Left lung (tissue), 10 donors: ENCODE measurements around the gene COX4I1. TPM values are rescaled to one million over a fixed set of nuclear protein-coding genes. Genes with fewer than 3 reads are reported as not detected.

Experiments used
- ATAC-seq: fragments of 200-7000 bp; cut with Tn5 transposase; one replicate; pipeline ENCODE4 v1.9.1; 2020; ENCODE audit warnings: moderate library complexity
- DNase-seq, 4 donors: peaks; one replicate each; pipeline ENCODE4 v3.0.0-alpha.2; 2013 to 2020
- H3K27ac ChIP-seq, 2 donors: fragments of 200-600 bp; sonication (generic) in 1 of 2; one replicate each; pipeline versions ENCODE4 v1.5.0 to v1.8.0; 2020 to 2021
- H3K27me3 ChIP-seq, 2 donors: fragments of 200-600 bp; sonication (generic) in 1 of 2; one replicate each; pipeline versions ENCODE4 v1.5.0 to v1.8.0; 2020 to 2021
- H3K36me3 ChIP-seq, 2 donors: fragments of 200-600 bp; sonication (generic) in 1 of 2; one replicate each; pipeline versions ENCODE4 v1.5.0 to v1.8.0; 2020 to 2021
- H3K4me1 ChIP-seq, 2 donors: fragments of 200-600 bp; one replicate each; pipeline ENCODE4 v1.8.0; 2021
- H3K4me3 ChIP-seq, 2 donors: fragments of 200-600 bp; sonication (generic) in 1 of 2; one replicate each; pipeline versions ENCODE4 v1.5.0 to v1.8.0; 2020 to 2021; ENCODE audit warnings: mild to moderate bottlenecking in 1 of 2
- H3K9me3 ChIP-seq, 2 donors: fragments of 200-600 bp; sonication (generic) in 1 of 2; one replicate each; pipeline versions ENCODE4 v1.5.0 to v1.8.0; 2020 to 2021
- CTCF ChIP-seq, 2 donors: fragments of 200-600 bp; sonication (generic) in 1 of 2; IDR thresholded peaks; one replicate each; pipeline versions ENCODE4 v1.5.0 to v1.8.0; 2021; ENCODE audit warnings: antibody characterized with exemption in 2 of 2
- intact Hi-C, 2 donors: fragments of 100-400 bp; cut with DNase I; formaldehyde crosslinking; loops; one replicate each; pipeline versions ENCODE4 v1.11.2 to v1.14.2; 2022
- polyA plus RNA-seq, 6 donors: library from polyadenylated mRNA; unstranded; fragments of 120-200 nt; gene quantifications; one replicate each; pipeline ENCODE4 v1.2.1, GENCODE V29; 2013; ENCODE audit not compliant: insufficient read length in 6 of 6
- total RNA-seq, 2 donors: library from RNA; stranded (reverse); fragmentation: NEBNext Ultra II Directional; extraction: Animal tissue kit (Norgen Biotek cat#: 25700); gene quantifications; one replicate each; pipeline ENCODE4 v1.2.1, GENCODE V29; 2021
- donor health status: DM: no; HTN: yes; CAD: no.
- donor health status: DM: no; HTN: no; CAD: no.

Gene COX4I1
- total and polyA plus RNA-seq, 8 donors: 272 to 418 (median 314) TPM

GRCh38 chr16:85753976-85754375 lies 45.5 kb upstream of the COX4I1 start:
- no peak overlapping the region for H3K4me3 ChIP-seq
- peaks cover 12 to 36% of the 10 kb centered on the region in 2 donors for H3K4me1 ChIP-seq
- ATAC-seq (no peak), DNase-seq (no peak)
- no peak overlapping the region for H3K27ac ChIP-seq
- no peaks in the 10 kb centered on the region for H3K9me3 ChIP-seq
- intact Hi-C loops: no loop called here
- no peaks in the 10 kb centered on the region for H3K36me3 ChIP-seq
- H3K27me3 ChIP-seq: peaks cover 0 to 30% of the 10 kb centered on the region in 2 donors
- TF ChIP-seq CTCF (IDR thresholded peaks at IDR 0.05): no peak

- DNase-seq (no peak), ATAC-seq (peak; percentile 4)
- H3K4me3 ChIP-seq: no peak overlapping the region
- H3K4me1 ChIP-seq: peaks cover 12 to 40% of the 10 kb centered on the region in 2 donors
- intact Hi-C loops: no loop called here
- H3K27me3 ChIP-seq: peaks cover 0 to 31% of the 10 kb centered on the region in 2 donors
- H3K27ac ChIP-seq: no peak overlapping the region
- no peaks in the 10 kb centered on the region for H3K9me3 ChIP-seq
- no peak for TF ChIP-seq CTCF (IDR thresholded peaks at IDR 0.05)
- H3K36me3 ChIP-seq: no peaks in the 10 kb centered on the region
Observed at GRCh38 chr16:85754413-85754812, 45.1 kb upstream of the COX4I1 start.

GRCh38 chr16:85755929-85756768 lies 43.3 kb upstream of the COX4I1 start:
- no peak for ATAC-seq
- DNase-seq: peak in 1 of 4 donors; percentile 61
- no peak overlapping the region for H3K27ac ChIP-seq
- H3K27me3 ChIP-seq: peaks cover 0 to 32% of the 10 kb centered on the region in 2 donors
- no peaks in the 10 kb centered on the region for H3K36me3 ChIP-seq
- intact Hi-C loops: no loop called here
- H3K9me3 ChIP-seq: no peaks in the 10 kb centered on the region
- H3K4me1 ChIP-seq: peaks cover 7 to 31% of the 10 kb centered on the region in 2 donors
- TF ChIP-seq CTCF (IDR thresholded peaks at IDR 0.05): no peak
- no peak overlapping the region for H3K4me3 ChIP-seq

- Histone ChIP-seq H3K36me3 (no peaks in the 10 kb centered on the region), H3K27ac (no peak overlapping the region), H3K4me1 (peaks cover 0 to 30% of the 10 kb centered on the region in 2 donors), H3K9me3 (no peaks in the 10 kb centered on the region), H3K27me3 (peaks cover 0 to 19% of the 10 kb centered on the region in 2 donors), H3K4me3 (no peak overlapping the region)
- intact Hi-C loops: no loop called here
- no peak for ATAC-seq
- no peak for TF ChIP-seq CTCF (IDR thresholded peaks at IDR 0.05)
- DNase-seq: no peak
Observed at GRCh38 chr16:85757341-85757822, 42.1 kb upstream of the COX4I1 start.

- H3K4me1 ChIP-seq: peaks cover 0 to 25% of the 10 kb centered on the region in 2 donors
- peaks cover 0 to 17% of the 10 kb centered on the region in 2 donors for H3K27me3 ChIP-seq
- H3K9me3 ChIP-seq: no peaks in the 10 kb centered on the region
- intact Hi-C loops: no loop called here
- H3K27ac ChIP-seq: peak overlapping the region in 1 of 2 donors; percentile 24
- peak in 1 of 4 donors; percentile 84 for DNase-seq
- no peaks in the 10 kb centered on the region for H3K36me3 ChIP-seq
- no peak for ATAC-seq
- TF ChIP-seq CTCF (IDR thresholded peaks at IDR 0.05): no peak
- peak overlapping the region in 1 of 2 donors; percentile 20 for H3K4me3 ChIP-seq
Observed at GRCh38 chr16:85759136-85759535, 40.4 kb upstream of the COX4I1 start.
